Stomach (tissue), 4 donors: Measurements from ENCODE around the gene SORCS1.

Experiments
- EP300 ChIP-seq: sonication (generic); formaldehyde crosslinking; IDR thresholded peaks from one replicate; pipeline ENCODE4 v1.6.1; 2017; ENCODE audit warnings: antibody characterized with exemption
- POLR2A ChIP-seq, 4 donors: fragments of 450-650 bp; IDR thresholded peaks; one replicate each; pipeline ENCODE4 v1.6.1; 2016; ENCODE audit warnings: antibody characterized with exemption in 4 of 4, control low read depth in 2 of 4, mild to moderate bottlenecking in 1 of 4, moderate library complexity in 1 of 4
- POLR2AphosphoS5 ChIP-seq, 3 donors: sonication (generic); formaldehyde crosslinking; IDR thresholded peaks; one replicate each; pipeline ENCODE4 v1.6.1; 2016; ENCODE audit warnings: antibody characterized with exemption in 3 of 3
- TF ChIP-seq, protein P1 (sequence below), 7 experiments: fragments of 450-650 bp in 4 of 7; fragments of 200-600 bp in 3 of 7; sonication (generic) in 3 of 7; IDR thresholded peaks; one replicate each; pipeline ENCODE4 v1.5.1; 2016 to 2019; ENCODE audit warnings: antibody characterized with exemption in 7 of 7, control low read depth in 2 of 7, mild to moderate bottlenecking in 1 of 7

DNA sequence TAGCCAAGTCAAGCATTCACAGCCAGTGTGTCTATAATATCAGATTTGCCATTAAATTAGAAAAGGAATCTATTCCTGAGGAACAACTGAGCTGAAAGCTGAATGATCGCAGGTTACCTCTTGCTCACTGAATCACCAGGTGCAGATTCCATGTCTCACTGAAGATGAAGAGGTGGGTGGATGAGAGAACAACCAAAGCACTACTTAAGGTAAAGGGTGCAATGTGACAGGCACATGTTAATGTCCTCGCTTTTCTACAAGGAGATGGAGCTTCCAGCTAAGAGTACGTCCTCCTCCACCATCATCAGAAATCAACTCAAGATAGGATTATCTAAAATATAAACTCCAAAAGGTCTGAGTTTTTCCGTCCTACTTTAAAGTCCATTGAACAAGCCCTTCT lies 4.6 kb downstream of the SORCS1 start:
- TF ChIP-seq, protein P1, sequence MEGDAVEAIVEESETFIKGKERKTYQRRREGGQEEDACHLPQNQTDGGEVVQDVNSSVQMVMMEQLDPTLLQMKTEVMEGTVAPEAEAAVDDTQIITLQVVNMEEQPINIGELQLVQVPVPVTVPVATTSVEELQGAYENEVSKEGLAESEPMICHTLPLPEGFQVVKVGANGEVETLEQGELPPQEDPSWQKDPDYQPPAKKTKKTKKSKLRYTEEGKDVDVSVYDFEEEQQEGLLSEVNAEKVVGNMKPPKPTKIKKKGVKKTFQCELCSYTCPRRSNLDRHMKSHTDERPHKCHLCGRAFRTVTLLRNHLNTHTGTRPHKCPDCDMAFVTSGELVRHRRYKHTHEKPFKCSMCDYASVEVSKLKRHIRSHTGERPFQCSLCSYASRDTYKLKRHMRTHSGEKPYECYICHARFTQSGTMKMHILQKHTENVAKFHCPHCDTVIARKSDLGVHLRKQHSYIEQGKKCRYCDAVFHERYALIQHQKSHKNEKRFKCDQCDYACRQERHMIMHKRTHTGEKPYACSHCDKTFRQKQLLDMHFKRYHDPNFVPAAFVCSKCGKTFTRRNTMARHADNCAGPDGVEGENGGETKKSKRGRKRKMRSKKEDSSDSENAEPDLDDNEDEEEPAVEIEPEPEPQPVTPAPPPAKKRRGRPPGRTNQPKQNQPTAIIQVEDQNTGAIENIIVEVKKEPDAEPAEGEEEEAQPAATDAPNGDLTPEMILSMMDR (IDR thresholded peaks at IDR 0.05): no peak
- TF ChIP-seq POLR2A (IDR thresholded peaks at IDR 0.05) (no peak), POLR2AphosphoS5 (IDR thresholded peaks at IDR 0.05) (no peak), EP300 (no peak)
